M059J (cell line): ENCODE results near the gene FILIP1L. TPM values are rescaled to one million over a fixed set of nuclear protein-coding genes. Genes with fewer than 3 reads are reported as not detected.

Experiments used
- DNase-seq: peaks from one replicate; pipeline ENCODE4 v3.0.0-alpha.2; 2012; ENCODE audit warnings: low read depth
- total RNA-seq: library from RNA; depleted of rRNA; stranded (reverse); fragments of >200 nt; shearing (Covaris generic); gene quantifications from 2 replicates; pipeline ENCODE4 v1.2.3, GENCODE V29; 2014

Gene FILIP1L
- total RNA-seq, 1 experiment from 2014 or later: 35.1 TPM

GRCh38 chr3:100125161-100125938 lies 11.0 kb upstream of the FILIP1L start:
- DNase-seq: peak; percentile 77

- DNase-seq: no peak
Observed at GRCh38 chr3:100124201-100124761, 10.0 kb upstream of the FILIP1L start.

GRCh38 chr3:100123112-100123511 lies 8.8 kb upstream of the FILIP1L start:
- DNase-seq: no peak

DNA sequence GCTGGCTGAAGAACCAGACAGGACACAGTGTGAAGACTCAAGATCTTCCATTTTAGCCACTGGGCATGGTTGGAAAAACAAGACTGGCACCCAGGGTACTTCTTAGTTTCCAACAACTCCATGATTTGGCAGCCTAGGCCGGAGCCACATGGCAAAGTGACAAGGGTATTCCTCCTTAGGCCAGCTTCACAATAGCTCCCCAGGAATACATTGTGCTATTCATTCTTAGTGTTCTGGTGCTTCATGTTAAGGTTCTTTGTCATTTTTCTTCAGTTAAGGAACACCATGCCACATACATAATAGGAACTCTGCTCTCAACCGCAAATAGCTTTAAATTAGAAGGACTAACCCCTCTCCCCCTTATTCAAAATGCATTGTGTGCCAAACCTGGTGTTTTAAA lies 8.0 kb upstream of the FILIP1L start:
- DNase-seq: no peak

GRCh38 chr3:100120693-100121092 lies 6.4 kb upstream of the FILIP1L start:
- no peak for DNase-seq

GRCh38 chr3:100120012-100120411 lies 5.7 kb upstream of the FILIP1L start:
- no peak for DNase-seq

- DNase-seq: no peak
Observed at GRCh38 chr3:100117093-100117492, 2.8 kb upstream of the FILIP1L start.

DNA sequence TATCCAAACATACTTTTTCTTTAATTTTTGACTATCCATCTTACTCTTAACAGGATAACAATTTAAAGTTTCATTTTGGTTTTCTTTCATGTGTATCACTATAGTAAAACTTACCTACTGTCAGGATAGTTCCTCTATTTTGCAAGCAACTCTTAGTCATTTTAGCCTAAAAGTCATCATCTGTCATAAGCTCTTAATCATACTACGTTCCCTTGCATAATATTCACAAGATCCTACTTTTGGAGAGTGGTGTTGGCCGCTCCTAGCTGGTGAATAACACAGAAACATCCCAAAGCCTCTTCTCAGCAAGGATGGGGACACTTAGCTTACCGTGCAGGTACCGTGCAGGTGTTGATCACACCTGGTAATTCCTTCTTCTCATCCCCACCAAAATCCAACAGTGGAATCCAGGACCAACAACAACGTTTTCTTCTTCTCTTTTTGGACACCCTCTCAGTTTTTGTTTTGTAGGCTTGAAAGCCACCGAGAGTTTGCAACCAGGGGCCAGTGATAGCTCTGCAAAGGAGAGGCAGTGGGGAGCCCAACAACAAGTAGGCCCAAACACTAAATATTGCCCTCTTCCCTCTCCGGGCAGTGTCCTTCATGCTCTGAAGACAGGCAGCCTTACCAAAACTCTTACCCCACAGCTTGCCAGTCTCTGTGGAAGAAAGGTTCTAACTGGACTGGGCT lies 433 bp downstream of the FILIP1L start:
- no peak for DNase-seq

DNA sequence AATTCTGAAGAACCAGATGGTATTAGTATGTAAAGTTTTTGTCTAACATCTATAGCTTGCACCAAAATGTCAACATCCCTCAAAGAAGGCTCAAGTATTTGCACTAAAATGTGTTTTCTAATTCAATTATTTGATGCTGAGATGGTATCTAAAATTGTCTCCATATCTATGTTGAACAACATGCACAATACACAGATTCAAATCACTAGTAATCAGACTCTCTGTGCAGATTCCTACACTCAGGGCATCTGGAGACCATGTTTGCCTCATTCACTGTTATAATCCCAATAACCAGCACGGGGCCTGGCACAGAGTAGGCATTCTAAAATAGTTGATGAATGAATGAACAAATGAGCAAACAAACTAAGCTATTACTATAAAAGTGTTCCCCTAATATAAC lies 2.6 kb downstream of the FILIP1L start:
- DNase-seq: no peak

GRCh38 chr3:100110162-100110561 lies 4.1 kb downstream of the FILIP1L start:
- no peak for DNase-seq

- DNase-seq: no peak
Observed at GRCh38 chr3:100108464-100109079, 5.7 kb downstream of the FILIP1L start.

- peak; percentile 97 for DNase-seq
Observed at GRCh38 chr3:100107221-100107814, 7.0 kb downstream of the FILIP1L start.

DNA sequence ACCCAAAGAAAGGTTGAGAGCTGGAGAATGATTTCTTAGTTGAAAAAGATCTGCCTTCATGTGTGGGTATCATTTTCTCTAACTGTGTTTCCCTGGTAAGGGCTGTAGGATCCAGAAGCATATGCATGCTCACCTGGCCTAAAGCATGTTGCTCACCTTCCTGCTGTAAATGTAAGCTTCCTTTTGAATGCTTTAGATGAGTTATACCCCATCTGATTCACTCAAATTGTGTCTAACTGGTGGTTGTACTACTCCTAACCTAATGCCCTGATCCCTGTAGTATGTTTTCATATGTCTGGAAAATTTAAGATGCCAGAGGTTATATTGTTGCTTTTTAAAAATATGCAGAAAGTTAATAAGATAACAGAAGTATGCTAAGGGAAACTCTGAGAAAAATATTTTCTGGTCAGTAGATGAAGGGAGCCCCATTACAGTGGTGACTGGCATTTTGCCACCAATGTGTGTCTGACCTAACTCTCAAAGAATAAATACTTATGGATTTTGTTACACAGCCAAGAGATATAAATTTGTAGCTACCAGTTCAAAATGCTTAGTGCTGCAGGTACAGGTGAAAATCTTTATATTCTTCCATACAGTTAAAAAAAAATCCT lies 7.7 kb downstream of the FILIP1L start:
- DNase-seq: peak; percentile 67

DNA sequence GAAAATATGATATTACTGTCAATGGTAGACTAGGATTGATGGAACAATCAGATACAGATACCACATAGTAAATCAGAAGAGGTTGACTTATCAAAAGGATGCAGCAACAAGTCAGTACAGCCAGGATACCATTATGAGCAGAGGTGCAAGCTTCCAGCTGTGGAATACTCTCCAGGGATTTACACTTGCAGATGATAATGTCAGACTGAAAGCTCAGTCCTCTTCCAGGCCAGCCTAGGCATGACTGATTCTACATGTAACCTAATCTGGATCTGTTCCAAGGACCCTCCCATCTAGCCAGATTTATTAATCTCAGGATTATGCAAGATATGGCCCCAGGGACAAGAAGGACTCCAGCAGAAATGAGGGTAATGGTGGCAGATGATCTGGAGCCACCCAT lies 8.2 kb downstream of the FILIP1L start:
- DNase-seq: peak; percentile 41

GRCh38 chr3:100105501-100105900 lies 8.8 kb downstream of the FILIP1L start:
- no peak for DNase-seq

DNA sequence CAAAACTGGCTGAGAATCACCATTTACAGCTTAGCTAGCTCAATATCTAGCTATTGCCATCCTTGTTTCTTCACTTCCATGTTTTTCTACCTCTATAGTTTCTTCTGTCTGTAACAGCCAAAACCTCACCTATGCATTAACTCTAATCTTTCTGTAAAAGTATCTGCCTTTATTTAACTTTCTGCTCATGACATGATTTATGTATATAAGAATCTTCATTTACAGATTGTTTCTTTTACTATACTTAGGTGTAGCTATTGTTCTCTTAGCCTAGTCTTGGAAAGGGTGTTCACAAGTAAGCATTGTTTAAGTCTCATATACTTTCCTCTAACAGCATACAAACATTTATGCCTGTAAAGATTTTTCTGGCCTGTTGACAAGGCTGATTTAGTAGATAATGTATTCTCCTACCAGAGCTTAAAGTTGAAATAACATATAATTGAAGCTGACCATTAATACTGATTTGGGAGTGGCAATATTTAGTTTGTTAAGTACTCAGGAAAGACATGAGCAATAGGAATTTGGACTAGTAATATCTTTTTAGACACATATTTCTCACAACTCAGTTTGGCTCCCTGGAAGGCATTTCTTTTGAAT lies 9.4 kb downstream of the FILIP1L start:
- no peak for DNase-seq

- DNase-seq: no peak
Observed at GRCh38 chr3:100104442-100104798, 9.9 kb downstream of the FILIP1L start.

DNA sequence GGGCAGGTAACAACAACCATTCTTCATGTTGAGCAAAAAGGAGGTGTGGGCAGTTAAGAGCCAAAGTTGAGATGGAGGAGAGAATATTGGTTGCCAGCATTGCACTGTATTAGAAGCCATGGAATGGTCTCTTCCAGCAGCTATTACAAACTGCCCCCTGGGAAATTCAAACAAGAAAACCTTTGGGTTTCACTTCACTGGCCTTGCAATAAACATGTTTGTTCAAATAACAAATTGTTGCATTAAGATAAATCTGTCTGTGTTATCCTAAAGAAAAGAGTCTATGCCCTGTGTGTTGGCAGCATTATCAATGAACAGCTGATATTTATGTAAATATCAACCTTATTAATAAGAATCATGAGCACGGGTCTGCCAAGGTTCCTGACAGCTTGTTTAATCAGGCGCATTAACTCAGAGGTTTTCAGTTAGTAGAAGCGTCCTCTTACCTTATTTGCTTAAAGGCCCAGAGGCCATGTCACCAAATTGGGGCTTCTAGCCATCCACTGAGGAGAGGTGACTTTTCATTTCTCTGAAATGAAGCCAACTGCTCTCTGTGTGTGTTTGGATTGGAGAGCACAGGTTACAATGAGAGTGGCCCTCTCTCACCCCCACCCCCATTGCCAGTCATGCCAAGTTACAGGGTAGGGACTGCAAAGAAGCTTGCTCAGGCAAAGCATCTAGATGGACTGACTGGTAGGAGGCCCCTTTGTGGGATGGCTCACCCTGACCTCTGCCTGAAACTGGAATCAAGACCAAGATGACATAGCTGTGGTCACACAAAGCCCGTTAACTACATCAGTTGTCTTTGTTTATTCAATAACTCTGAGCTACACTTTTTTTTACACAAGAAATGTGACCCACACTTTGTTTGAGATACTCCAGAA lies 10.5 kb downstream of the FILIP1L start:
- peak; percentile 100 for DNase-seq

DNA sequence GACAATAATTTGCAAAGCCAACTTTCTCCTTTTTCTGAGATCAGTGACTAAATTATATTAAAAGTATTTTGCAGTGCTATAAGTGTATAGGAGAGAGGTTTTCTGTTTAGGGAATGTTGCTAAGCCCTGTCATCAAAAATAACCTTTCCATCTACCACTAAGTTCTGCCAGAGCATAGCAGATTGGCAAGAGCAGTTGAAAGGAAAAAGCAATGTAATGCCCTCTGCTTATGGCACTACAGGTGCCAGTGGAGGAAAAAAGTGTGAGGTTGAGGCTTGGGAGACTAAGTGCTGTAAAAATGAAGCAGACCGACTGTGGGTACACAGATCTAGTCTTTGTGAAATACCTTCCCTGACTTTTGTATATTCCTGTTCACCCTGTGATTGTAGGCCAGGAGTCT lies 11.5 kb downstream of the FILIP1L start:
- DNase-seq: no peak

DNA sequence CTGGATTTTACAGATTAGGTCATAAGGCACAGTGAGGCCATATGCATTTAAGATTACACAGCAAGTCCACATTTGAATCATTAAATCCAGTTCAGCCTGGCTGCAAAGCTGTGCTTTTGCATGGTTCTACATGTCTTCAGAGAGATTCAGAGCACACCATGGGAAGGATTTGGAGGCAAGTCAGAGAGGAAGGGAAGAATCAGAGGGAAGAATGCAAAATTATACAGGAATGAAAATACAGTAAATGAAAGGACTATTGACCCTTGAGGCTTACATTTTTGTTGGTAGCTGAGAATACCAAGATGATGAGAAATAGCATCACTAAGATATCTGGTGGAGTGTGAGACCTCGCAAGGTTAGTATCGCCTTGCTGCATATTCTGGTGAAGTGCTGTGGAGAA lies 13.9 kb downstream of the FILIP1L start:
- DNase-seq: peak; percentile 84
